Hepatocyte (in vitro differentiated cells): ENCODE results near the gene MXRA7. TPM values are rescaled to one million over a fixed set of nuclear protein-coding genes. Genes with fewer than 3 reads are reported as not detected.

Source experiments
- DNase-seq: peaks from one replicate; pipeline ENCODE4 v3.0.0-alpha.2; 2016; ENCODE audit warnings: low spot score
- H2AFZ ChIP-seq: fragments of 200-600 bp; sonication (generic); 2 replicates; pipeline ENCODE4 v1.6.0; 2016; ENCODE audit warnings: antibody characterized with exemption, mild to moderate bottlenecking
- H3K27ac ChIP-seq: fragments of 200-600 bp; sonication (generic); 2 replicates; pipeline ENCODE4 v1.5.1; 2016; ENCODE audit warnings: mild to moderate bottlenecking
- H3K27me3 ChIP-seq: fragments of 200-600 bp; sonication (generic); 2 replicates; pipeline ENCODE4 v1.6.1; 2016
- H3K36me3 ChIP-seq: fragments of 200-600 bp; sonication (generic); replicated peaks from 2 replicates; pipeline ENCODE4 v1.5.1; 2016; ENCODE audit warnings: low read depth; ENCODE audit not compliant: insufficient read depth
- H3K4me1 ChIP-seq: fragments of 200-600 bp; sonication (generic); 2 replicates; pipeline ENCODE4 v1.5.1; 2016; ENCODE audit warnings: mild to moderate bottlenecking, moderate library complexity; ENCODE audit not compliant: insufficient read depth
- H3K4me2 ChIP-seq: fragments of 200-600 bp; sonication (generic); 2 replicates; pipeline ENCODE4 v1.6.0; 2016
- H3K4me3 ChIP-seq: fragments of 200-600 bp; sonication (generic); 2 replicates; pipeline ENCODE4 v1.5.1; 2016; ENCODE audit warnings: mild to moderate bottlenecking
- H3K79me2 ChIP-seq: fragments of 200-600 bp; sonication (generic); 2 replicates; pipeline ENCODE4 v1.6.0; 2017; ENCODE audit warnings: mild to moderate bottlenecking
- H3K9me2 ChIP-seq: fragments of 200-600 bp; sonication (generic); replicated peaks from 2 replicates; pipeline ENCODE4 v1.6.0; 2017; ENCODE audit warnings: mild to moderate bottlenecking; ENCODE audit not compliant: insufficient read depth
- H3K9me3 ChIP-seq: fragments of 200-600 bp; sonication (generic); 2 replicates; pipeline ENCODE4 v1.5.1; 2016; ENCODE audit warnings: low read depth, mild to moderate bottlenecking
- H4K20me1 ChIP-seq: fragments of 200-600 bp; sonication (generic); 2 replicates; pipeline ENCODE4 v1.6.0; 2016; ENCODE audit warnings: mild to moderate bottlenecking; ENCODE audit not compliant: insufficient read depth, poor library complexity, severe bottlenecking
- EZH2 ChIP-seq: fragments of 200-600 bp; sonication (generic); IDR thresholded peaks from 2 replicates; pipeline ENCODE4 v1.6.1; 2016; ENCODE audit warnings: antibody characterized with exemption, mild to moderate bottlenecking, borderline replicate concordance
- EZH2phosphoT487 ChIP-seq: fragments of 200-600 bp; sonication (generic); IDR thresholded peaks from one replicate; pipeline ENCODE4 v1.6.1; 2018; ENCODE audit warnings: antibody characterized with exemption, mild to moderate bottlenecking, low read depth, moderate library complexity; ENCODE audit not compliant: unreplicated experiment, severe bottlenecking
- WGBS: methylation state at CpG from one replicate; pipeline ENCODE4 v1.1.6; 2016; ENCODE audit warnings: low lambda C conversion rate; ENCODE audit errors: missing lambda C conversion rate; 5-methylcytosine and 5-hydroxymethylcytosine counted together
- polyA plus RNA-seq: library from polyadenylated mRNA; unstranded; fragments of >200 nt; fragmentation: Nextera tagmentation; extraction: Ambion mirVana; gene quantifications from 2 replicates; pipeline ENCODE4 v1.2.1, GENCODE V29; 2016
- total RNA-seq: library from RNA; depleted of rRNA; stranded (reverse); fragments of >200 nt; gene quantifications from 2 replicates; pipeline ENCODE4 v1.2.3, GENCODE V29; 2014
- TF ChIP-seq, protein P1 (sequence below): fragments of 200-600 bp; sonication (generic); IDR thresholded peaks from 2 replicates; pipeline ENCODE4 v1.5.1; 2016; ENCODE audit warnings: antibody characterized with exemption, mild to moderate bottlenecking; ENCODE audit not compliant: poor library complexity

Gene MXRA7
- total and polyA plus RNA-seq, 2 experiments from 2014 or later = 101 to 117 TPM

DNA sequence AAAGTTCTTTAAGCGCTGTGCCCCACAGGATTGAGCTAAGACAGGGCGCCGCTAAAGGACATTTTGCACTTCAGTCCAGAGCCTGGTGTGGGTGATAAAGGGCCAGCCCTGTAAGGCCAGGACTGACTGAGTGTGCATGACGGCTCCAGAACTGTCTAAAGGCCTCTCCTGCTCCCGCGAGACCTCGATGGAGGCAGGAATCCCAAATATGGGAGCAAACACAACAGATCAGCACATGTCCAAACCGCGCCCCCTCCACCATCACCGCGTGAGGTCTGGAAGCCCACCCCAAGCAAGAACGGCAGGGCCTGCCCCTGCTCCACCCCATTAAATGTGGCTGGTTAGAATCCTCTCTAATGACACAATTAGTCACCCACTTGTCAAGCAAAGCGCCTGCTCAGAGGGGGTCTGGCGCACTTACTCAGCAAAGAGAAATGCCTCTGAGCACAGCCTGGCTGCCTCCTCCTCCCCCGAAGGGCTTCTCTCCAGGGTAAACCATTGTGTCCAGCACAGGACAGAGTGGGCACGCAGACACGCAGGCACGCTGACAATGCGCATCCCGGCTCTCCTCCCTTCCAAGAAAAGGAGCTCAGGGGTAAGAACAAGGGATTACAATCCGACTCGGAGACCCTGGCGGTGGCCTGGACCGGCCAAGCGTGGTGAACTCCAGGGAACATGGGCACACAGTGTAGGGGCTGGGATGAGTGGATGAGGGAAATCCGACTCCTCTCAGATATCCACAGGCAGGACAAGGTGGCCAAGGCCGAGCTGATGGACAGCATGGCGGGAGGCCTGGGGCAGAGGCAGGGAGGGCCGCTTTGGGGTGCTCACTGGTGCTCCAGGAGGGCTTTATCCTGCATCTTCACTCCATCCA is 1.5 kb downstream of the MXRA7 start:
- Histone ChIP-seq H3K9me3 (no peaks in the 10 kb centered on the region), H3K36me3 (no peaks in the 10 kb centered on the region), H4K20me1 (peaks cover 8% of the 10 kb centered on the region), H3K27ac (peak overlapping the region; percentile 95), H3K27me3 (no peaks in the 10 kb centered on the region), H3K4me2 (peak overlapping the region; percentile 97), H3K9me2 (no peaks in the 10 kb centered on the region), H3K4me1 (peaks cover 34% of the 10 kb centered on the region), H2AFZ (peak overlapping the region; percentile 60), H3K79me2 (peaks cover 49% of the 10 kb centered on the region), H3K4me3 (peak overlapping the region; percentile 40)
- TF ChIP-seq, protein P1, sequence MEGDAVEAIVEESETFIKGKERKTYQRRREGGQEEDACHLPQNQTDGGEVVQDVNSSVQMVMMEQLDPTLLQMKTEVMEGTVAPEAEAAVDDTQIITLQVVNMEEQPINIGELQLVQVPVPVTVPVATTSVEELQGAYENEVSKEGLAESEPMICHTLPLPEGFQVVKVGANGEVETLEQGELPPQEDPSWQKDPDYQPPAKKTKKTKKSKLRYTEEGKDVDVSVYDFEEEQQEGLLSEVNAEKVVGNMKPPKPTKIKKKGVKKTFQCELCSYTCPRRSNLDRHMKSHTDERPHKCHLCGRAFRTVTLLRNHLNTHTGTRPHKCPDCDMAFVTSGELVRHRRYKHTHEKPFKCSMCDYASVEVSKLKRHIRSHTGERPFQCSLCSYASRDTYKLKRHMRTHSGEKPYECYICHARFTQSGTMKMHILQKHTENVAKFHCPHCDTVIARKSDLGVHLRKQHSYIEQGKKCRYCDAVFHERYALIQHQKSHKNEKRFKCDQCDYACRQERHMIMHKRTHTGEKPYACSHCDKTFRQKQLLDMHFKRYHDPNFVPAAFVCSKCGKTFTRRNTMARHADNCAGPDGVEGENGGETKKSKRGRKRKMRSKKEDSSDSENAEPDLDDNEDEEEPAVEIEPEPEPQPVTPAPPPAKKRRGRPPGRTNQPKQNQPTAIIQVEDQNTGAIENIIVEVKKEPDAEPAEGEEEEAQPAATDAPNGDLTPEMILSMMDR = no peak
- TF ChIP-seq EZH2phosphoT487 (no peak), EZH2 (no peak)
- DNase-seq = peak; percentile 84
- 33% methylated on average over 29 of the region's 29 CpGs for WGBS

DNA sequence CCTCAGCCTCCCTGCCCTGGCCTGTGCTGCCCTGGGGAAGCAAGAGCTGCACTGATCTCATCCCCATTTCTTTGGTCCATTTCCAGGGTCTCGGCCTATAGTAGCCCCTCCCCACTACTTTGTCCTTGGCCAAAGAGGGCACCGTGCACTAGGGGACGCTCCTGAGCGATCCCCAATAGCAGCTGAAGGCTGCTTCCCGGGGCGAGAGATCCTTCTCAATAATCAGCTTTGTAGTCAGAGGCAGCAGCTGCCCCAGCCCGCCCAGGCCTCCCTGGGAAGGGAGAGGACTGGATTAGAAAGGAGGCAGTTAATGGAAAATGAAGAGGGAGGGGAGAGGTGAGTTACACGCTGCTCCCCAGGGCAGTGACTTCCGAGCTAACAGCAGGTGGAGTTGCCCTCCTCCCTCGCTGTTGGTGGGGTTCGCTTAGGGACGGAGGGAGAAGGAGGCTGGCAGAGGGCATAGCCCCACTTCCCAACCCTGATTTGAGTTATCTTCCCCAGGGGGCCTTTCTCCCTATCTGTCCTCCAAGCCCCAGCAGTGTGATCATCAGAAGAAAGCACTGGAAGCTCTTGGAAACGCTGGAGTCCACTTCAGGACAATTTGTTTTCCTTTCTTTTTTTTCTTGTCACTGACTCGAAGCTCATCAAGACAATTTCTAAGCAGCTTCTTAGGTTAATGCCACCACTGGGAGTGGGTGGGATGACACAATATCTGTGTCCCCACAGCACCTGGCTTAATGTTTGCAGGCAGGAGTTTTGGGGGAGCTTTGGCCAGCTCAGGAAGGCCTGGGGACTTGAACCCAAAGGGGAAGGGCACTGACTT is 2.6 kb downstream of the MXRA7 start:
- H3K4me2 ChIP-seq = peak overlapping the region; percentile 97
- no peak for DNase-seq
- H4K20me1 ChIP-seq = peaks cover 8% of the 10 kb centered on the region
- TF ChIP-seq EZH2phosphoT487 (no peak), EZH2 (no peak)
- TF ChIP-seq, protein P1 = no peak
- peaks cover 34% of the 10 kb centered on the region for H3K4me1 ChIP-seq
- no peaks in the 10 kb centered on the region for H3K27me3 ChIP-seq
- H3K9me2 ChIP-seq = no peaks in the 10 kb centered on the region
- H3K27ac ChIP-seq = peak overlapping the region; percentile 95
- H3K4me3 ChIP-seq = no peak overlapping the region
- no peaks in the 10 kb centered on the region for H3K9me3 ChIP-seq
- H2AFZ ChIP-seq = no peak overlapping the region
- WGBS = 63% methylated on average over 14 of the region's 14 CpGs
- peaks cover 54% of the 10 kb centered on the region for H3K79me2 ChIP-seq
- no peaks in the 10 kb centered on the region for H3K36me3 ChIP-seq

DNA sequence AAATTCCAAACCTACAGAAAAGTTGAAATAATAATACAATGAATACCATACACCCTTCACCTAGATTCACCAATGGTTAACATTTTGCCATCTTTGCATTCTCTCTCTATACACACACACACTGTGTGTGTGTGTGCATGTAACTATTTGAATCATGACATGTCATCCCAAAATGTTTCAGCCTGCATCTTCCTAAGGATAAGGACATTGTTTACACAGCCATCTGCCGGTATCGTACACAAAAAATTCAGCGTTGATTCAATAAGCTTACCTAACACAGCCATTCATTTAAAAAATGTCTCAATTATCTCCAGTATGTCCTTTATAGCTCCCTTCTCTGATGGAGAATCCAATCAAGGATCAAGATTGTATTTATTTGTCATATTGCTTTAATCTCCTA is 3.9 kb downstream of the MXRA7 start:
- H2AFZ ChIP-seq = no peak overlapping the region
- peaks cover 68% of the 10 kb centered on the region for H3K79me2 ChIP-seq
- H3K4me3 ChIP-seq = no peak overlapping the region
- H3K9me3 ChIP-seq = no peaks in the 10 kb centered on the region
- DNase-seq = no peak
- H3K4me2 ChIP-seq = no peak overlapping the region
- TF ChIP-seq EZH2 (no peak), EZH2phosphoT487 (no peak)
- TF ChIP-seq, protein P1 = no peak
- WGBS = 76% methylated on average over 3 of the region's 3 CpGs
- H3K27me3 ChIP-seq = no peaks in the 10 kb centered on the region
- peaks cover 13% of the 10 kb centered on the region for H4K20me1 ChIP-seq
- H3K36me3 ChIP-seq = no peaks in the 10 kb centered on the region
- H3K9me2 ChIP-seq = no peaks in the 10 kb centered on the region
- H3K4me1 ChIP-seq = peaks cover 39% of the 10 kb centered on the region
- H3K27ac ChIP-seq = no peak overlapping the region
